Endothelial cell of umbilical vein (primary cell): ENCODE data around the gene HDHD5. TPM values are rescaled to one million over a fixed set of nuclear protein-coding genes. Genes with fewer than 3 reads are reported as not detected.

ENCODE experiments used
- BruUV-seq: library from RNA; stranded (reverse); fragments of 400-500 nt; replicated peaks from 2 replicates; lab custom pipeline; 2021; lab: Mats Ljungman, UMichigan
- CTCF ChIA-PET: fragments of 300-600, 350-600 bp; sonication (Branson Sonifier 250); formaldehyde crosslinking; loops from one replicate; lab custom pipeline; 2021; ENCODE audit warnings: antibody characterized with exemption, inconsistent platforms; lab: Charles Lee
- POLR2A ChIA-PET: fragments of 300-600, 350-600 bp; sonication (Branson Sonifier 250); formaldehyde crosslinking; loops from one replicate; lab custom pipeline; 2021; ENCODE audit warnings: antibody characterized with exemption, inconsistent platforms; lab: Charles Lee
- DNase-seq: peaks from one replicate; pipeline ENCODE4 v3.0.0-alpha.2; 2011; ENCODE audit warnings: low read depth, low spot score
- FAIRE-seq: peaks from 2 replicates; lab custom pipeline; 2011; peaks lifted over from hg19 to GRCh38; lab: Jason Lieb, UNC
- H2AFZ ChIP-seq: 2 replicates; pipeline ENCODE4 v1.6.0; 2012; ENCODE audit warnings: low read depth, low read length, control low read depth, inconsistent platforms
- H3K27ac ChIP-seq: 2 replicates; pipeline ENCODE4 v1.5.1; 2011; ENCODE audit warnings: low read depth, mild to moderate bottlenecking, control low read depth, low read length, moderate library complexity; ENCODE audit not compliant: insufficient read depth
- H3K27me3 ChIP-seq, 2 experiments: 2 replicates each; pipeline versions ENCODE4 v1.6.0 to v1.6.1; 2011; ENCODE audit warnings: low read length in 2 of 2, mixed read lengths in 1 of 2; ENCODE audit not compliant: control insufficient read depth in 2 of 2, insufficient read depth in 2 of 2
- H3K36me3 ChIP-seq, 2 experiments: 2 replicates in 1 of 2; 3 replicates in 1 of 2; pipeline ENCODE4 v1.5.1; 2011; ENCODE audit warnings: low read length in 2 of 2, mild to moderate bottlenecking in 1 of 2, moderate library complexity in 1 of 2; ENCODE audit not compliant: control insufficient read depth in 2 of 2, insufficient read depth in 2 of 2; ENCODE audit errors: extremely low read depth in 1 of 2
- H3K4me1 ChIP-seq: 3 replicates; pipeline ENCODE4 v1.5.1; 2011; ENCODE audit warnings: mild to moderate bottlenecking, low read length; ENCODE audit not compliant: control insufficient read depth, insufficient read depth; ENCODE audit errors: extremely low read depth
- H3K4me2 ChIP-seq: 2 replicates; pipeline ENCODE4 v1.6.1; 2011; ENCODE audit warnings: low read length, control low read depth, mixed read lengths; ENCODE audit not compliant: insufficient read depth
- H3K4me3 ChIP-seq, 3 experiments: fragments of 200-600 bp in 1 of 3; sonication (generic), shearing (Covaris generic) in 1 of 3; replicated peaks in 1 of 3; 2 replicates each; pipeline ENCODE4 v1.5.1; 2011 to 2016; ENCODE audit warnings: control low read depth in 3 of 3, low read length in 3 of 3, mild to moderate bottlenecking in 2 of 3, inconsistent platforms in 1 of 3, low read depth in 1 of 3, moderate library complexity in 1 of 3; ENCODE audit not compliant: insufficient read depth in 1 of 3
- H3K79me2 ChIP-seq: 2 replicates; pipeline ENCODE4 v1.6.0; 2012; ENCODE audit warnings: low read length, inconsistent platforms; ENCODE audit not compliant: control insufficient read depth, insufficient read depth
- H3K9ac ChIP-seq: replicated peaks from 2 replicates; pipeline ENCODE3; 2011; ENCODE audit warnings: low read length, control low read depth; ENCODE audit not compliant: insufficient read depth; ENCODE audit errors: extremely low read depth
- H3K9me1 ChIP-seq: replicated peaks from 3 replicates; pipeline ENCODE4 v1.6.0; 2011; ENCODE audit warnings: mild to moderate bottlenecking, low read length; ENCODE audit not compliant: control insufficient read depth, insufficient read depth; ENCODE audit errors: extremely low read depth
- H3K9me3 ChIP-seq: replicated peaks from 2 replicates; pipeline ENCODE4 v1.5.1; 2012; ENCODE audit warnings: low read length, inconsistent platforms; ENCODE audit not compliant: control insufficient read depth, insufficient read depth
- H4K20me1 ChIP-seq: replicated peaks from 2 replicates; pipeline ENCODE3; 2011; ENCODE audit warnings: mild to moderate bottlenecking, low read length; ENCODE audit not compliant: control insufficient read depth, insufficient read depth; ENCODE audit errors: extremely low read depth
- EZH2 ChIP-seq: IDR thresholded peaks from 2 replicates; pipeline ENCODE4 v1.6.1; 2012; ENCODE audit warnings: borderline replicate concordance, low read depth, mild to moderate bottlenecking, moderate library complexity, low read length, inconsistent platforms; ENCODE audit not compliant: severe bottlenecking
- FOS ChIP-seq: IDR thresholded peaks from 2 replicates; pipeline ENCODE4 v1.6.1; 2011; ENCODE audit warnings: mild to moderate bottlenecking, low read length, moderate library complexity, borderline replicate concordance; ENCODE audit not compliant: insufficient read depth
- GATA2 ChIP-seq: IDR thresholded peaks from 2 replicates; pipeline ENCODE4 v1.7.0; 2011; ENCODE audit warnings: low read depth, mild to moderate bottlenecking, moderate library complexity, mixed read lengths, low read length; ENCODE audit not compliant: insufficient read length, insufficient read depth
- JUN ChIP-seq: IDR thresholded peaks from 2 replicates; pipeline ENCODE4 v1.6.1; 2011; ENCODE audit warnings: borderline replicate concordance, low read depth; ENCODE audit not compliant: insufficient read length, insufficient read depth
- MYC ChIP-seq: IDR thresholded peaks from one replicate; pipeline ENCODE4 v1.6.1; 2011; ENCODE audit warnings: mild to moderate bottlenecking, low read depth, low read length
- POLR2AphosphoS5 ChIP-seq: IDR thresholded peaks from 2 replicates; pipeline ENCODE4 v1.6.1; 2012; ENCODE audit warnings: low read depth, mild to moderate bottlenecking, control low read depth, low read length, moderate library complexity; ENCODE audit not compliant: insufficient read depth
- dilution Hi-C: fragments of 300-500 bp; cut with MboI; formaldehyde crosslinking; loops from one replicate; pipeline ENCODE4 v1.15.0; 2019; ENCODE audit warnings: low sequenced_read_pairs; ENCODE audit not compliant: extremely low pct_ligation_motif_present
- intact Hi-C: fragments of 100-400 bp; cut with micrococcal nuclease; formaldehyde crosslinking; loops from one replicate; pipeline ENCODE4 v1.10.0; 2022
- polyA plus RNA-seq, 4 experiments: library from polyadenylated mRNA; depleted of rRNA in 3 of 4; stranded (reverse) in 3 of 4; unstranded in 1 of 4; fragments of >200 nt; gene quantifications; 2 replicates each; pipeline versions ENCODE4 v1.2.1 to v1.2.3, GENCODE V29; 2011 to 2012; ENCODE audit warnings: missing spikeins in 1 of 4
- total RNA-seq: library from RNA; stranded (reverse); gene quantifications from 2 replicates; pipeline ENCODE4 v1.2.3, GENCODE V29; 2021
- TF ChIP-seq, protein P1 (sequence below), 2 donors: IDR thresholded peaks; 1 replicate in 1 of 2; 2 replicates in 1 of 2; pipeline ENCODE4 v1.5.1; 2011; ENCODE audit warnings: low read length in 2 of 2, mild to moderate bottlenecking in 2 of 2, moderate library complexity in 2 of 2, control low read depth in 1 of 2, inconsistent platforms in 1 of 2, low read depth in 1 of 2; ENCODE audit not compliant: insufficient read depth in 1 of 2; ENCODE audit errors: extremely low read depth in 1 of 2
- TF ChIP-seq, protein P2 (sequence below): IDR thresholded peaks from 2 replicates; pipeline ENCODE4 v1.6.1; 2011; ENCODE audit not compliant: insufficient read depth, insufficient read length

Gene HDHD5
- total and polyA plus RNA-seq, 2 donors (not counting 3 experiments of a cell fraction or from before 2014, with no cell fraction given), result 28.1 to 54.1 TPM

DNA sequence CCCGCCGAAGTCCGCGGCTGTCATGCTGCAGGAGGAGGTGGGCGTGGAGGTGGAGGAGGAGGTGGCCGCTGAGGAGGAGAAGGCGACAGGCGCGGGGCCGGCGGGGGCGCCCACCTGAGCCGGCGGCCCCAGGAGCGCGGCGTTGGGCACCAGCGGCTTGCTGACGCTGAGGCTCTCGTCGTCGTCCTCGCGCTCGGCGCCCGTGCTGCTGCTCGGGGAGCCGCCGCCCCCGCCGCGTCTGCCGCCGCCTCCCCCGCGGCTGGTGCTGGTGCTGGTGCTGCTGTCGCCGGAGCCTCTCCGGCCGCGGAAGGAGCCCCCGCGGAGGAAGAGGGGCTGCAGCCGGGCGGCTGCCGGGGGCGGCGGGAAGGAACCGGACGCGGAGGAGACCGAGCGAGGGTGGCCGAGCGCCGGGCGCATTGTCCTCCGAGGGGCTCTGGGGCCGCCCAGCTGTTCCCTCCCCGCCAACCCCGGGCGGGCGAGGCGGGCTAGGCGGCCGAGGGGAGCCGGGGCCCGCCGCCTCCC, 38.3 kb downstream of the HDHD5 start:
- Histone ChIP-seq H3K4me3 (peak overlapping the region; percentile 16 to 36 (median 33)), H3K9me1 (no peaks in the 10 kb centered on the region), H3K27me3 (peaks cover 22 to 25% of the 10 kb centered on the region in 2 experiments), H3K9ac (no peak overlapping the region), H3K4me2 (peak overlapping the region; percentile 55), H3K4me1 (peaks cover 6% of the 10 kb centered on the region), H4K20me1 (no peaks in the 10 kb centered on the region), H3K79me2 (no peaks in the 10 kb centered on the region), H3K27ac (no peak overlapping the region), H2AFZ (peak overlapping the region; percentile 33), H3K36me3 (no peaks in the 10 kb centered on the region), H3K9me3 (no peaks in the 10 kb centered on the region)
- TF ChIP-seq, protein P1, sequence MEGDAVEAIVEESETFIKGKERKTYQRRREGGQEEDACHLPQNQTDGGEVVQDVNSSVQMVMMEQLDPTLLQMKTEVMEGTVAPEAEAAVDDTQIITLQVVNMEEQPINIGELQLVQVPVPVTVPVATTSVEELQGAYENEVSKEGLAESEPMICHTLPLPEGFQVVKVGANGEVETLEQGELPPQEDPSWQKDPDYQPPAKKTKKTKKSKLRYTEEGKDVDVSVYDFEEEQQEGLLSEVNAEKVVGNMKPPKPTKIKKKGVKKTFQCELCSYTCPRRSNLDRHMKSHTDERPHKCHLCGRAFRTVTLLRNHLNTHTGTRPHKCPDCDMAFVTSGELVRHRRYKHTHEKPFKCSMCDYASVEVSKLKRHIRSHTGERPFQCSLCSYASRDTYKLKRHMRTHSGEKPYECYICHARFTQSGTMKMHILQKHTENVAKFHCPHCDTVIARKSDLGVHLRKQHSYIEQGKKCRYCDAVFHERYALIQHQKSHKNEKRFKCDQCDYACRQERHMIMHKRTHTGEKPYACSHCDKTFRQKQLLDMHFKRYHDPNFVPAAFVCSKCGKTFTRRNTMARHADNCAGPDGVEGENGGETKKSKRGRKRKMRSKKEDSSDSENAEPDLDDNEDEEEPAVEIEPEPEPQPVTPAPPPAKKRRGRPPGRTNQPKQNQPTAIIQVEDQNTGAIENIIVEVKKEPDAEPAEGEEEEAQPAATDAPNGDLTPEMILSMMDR (IDR thresholded peaks at IDR 0.05; ENCODE audit: extremely low read depth in 1 of 2, insufficient read depth in 1 of 2, low read depth in 1 of 2, low read length in 2 of 2), result no peak
- TF ChIP-seq GATA2, result no peak
- peak; percentile 8 for TF ChIP-seq EZH2
- FAIRE-seq (no peak), DNase-seq (no peak)
- ChIA-PET POLR2A (no interaction called here), CTCF (no interaction called here)
- intact Hi-C loops (loop anchor here (1.0 kb wide), 1 partner anchor 39 kb away; the partner anchor contains the start of gene HDHD5), dilution Hi-C loops (no loop called here)
- no TSS peak for BruUV-seq

DNA sequence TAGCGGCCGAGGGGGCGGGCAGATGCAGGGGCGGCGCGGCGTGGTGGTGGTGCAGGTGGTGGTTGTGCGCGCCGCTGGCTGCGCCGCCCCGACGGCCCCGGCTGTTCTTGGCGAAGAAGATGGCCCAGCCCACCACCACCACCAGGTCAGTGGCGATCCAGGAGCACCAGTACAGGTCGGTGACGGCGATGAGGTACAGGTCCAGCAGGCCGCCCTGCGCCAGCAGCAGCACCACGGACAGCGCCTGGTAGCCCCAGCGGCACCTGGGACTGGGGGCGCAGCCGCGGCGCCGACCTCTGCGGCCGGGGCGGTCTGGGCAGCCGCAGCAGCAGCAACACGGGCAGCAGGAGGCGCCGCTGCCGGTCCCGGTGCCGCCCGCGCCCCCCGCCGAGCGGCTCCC, 38.8 kb downstream of the HDHD5 start:
- ChIA-PET POLR2A (no interaction called here), CTCF (interaction anchor here (1.1 to 1.3 kb wide), 2 partner anchors 52 to 381 kb away, joined by 10 to 18 read pairs; no protein-coding TSS in a partner anchor)
- peaks cover 6% of the 10 kb centered on the region for H3K4me1 ChIP-seq
- H3K27ac ChIP-seq, result no peak overlapping the region
- peaks cover 22 to 25% of the 10 kb centered on the region in 2 experiments for H3K27me3 ChIP-seq
- H3K9me1 ChIP-seq, result no peaks in the 10 kb centered on the region
- no peaks in the 10 kb centered on the region for H3K36me3 ChIP-seq
- H3K79me2 ChIP-seq, result no peaks in the 10 kb centered on the region
- no peaks in the 10 kb centered on the region for H3K9me3 ChIP-seq
- no TSS peak for BruUV-seq
- no peaks in the 10 kb centered on the region for H4K20me1 ChIP-seq
- intact Hi-C loops (no loop called here), dilution Hi-C loops (no loop called here)
- no peak overlapping the region for H3K4me2 ChIP-seq
- peak; percentile 61 for FAIRE-seq
- no peak for TF ChIP-seq FOS
- TF ChIP-seq JUN, result no peak
- no peak for TF ChIP-seq MYC
- TF ChIP-seq POLR2AphosphoS5, result no peak
- no peak for TF ChIP-seq GATA2
- TF ChIP-seq, protein P2, sequence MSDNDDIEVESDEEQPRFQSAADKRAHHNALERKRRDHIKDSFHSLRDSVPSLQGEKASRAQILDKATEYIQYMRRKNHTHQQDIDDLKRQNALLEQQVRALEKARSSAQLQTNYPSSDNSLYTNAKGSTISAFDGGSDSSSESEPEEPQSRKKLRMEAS, result no peak
- peak; percentile 56 for TF ChIP-seq EZH2
- H3K9ac ChIP-seq, result no peak overlapping the region
- DNase-seq, result peak; percentile 31
- no peak overlapping the region for H3K4me3 ChIP-seq
- H2AFZ ChIP-seq, result no peak overlapping the region
